OCI-LY1 (cell line): ENCODE results near the gene KCNG3.

Experiments used
- H2AFZ ChIP-seq: fragments of 200-600 bp; sonication (generic), shearing (Covaris generic); 2 replicates; pipeline ENCODE4 v1.6.0; 2014; ENCODE audit warnings: antibody characterized with exemption, mild to moderate bottlenecking, low read length
- H3F3A ChIP-seq: fragments of 200-600 bp; sonication (generic), shearing (Covaris generic); 2 replicates; pipeline ENCODE4 v1.6.0; 2014; ENCODE audit warnings: mild to moderate bottlenecking, antibody characterized with exemption, low read length, moderate library complexity; ENCODE audit not compliant: insufficient read depth
- H3K27ac ChIP-seq: fragments of 200-600 bp; sonication (generic); 2 replicates; pipeline ENCODE4 v1.5.1; 2014; ENCODE audit warnings: low read length, mixed run types, mild to moderate bottlenecking, low read depth; ENCODE audit not compliant: poor library complexity, severe bottlenecking
- H3K27me3 ChIP-seq: fragments of 200-600 bp; sonication (generic); 2 replicates; pipeline ENCODE4 v1.6.0; 2014; ENCODE audit warnings: antibody characterized with exemption, mild to moderate bottlenecking, low read length, moderate library complexity; ENCODE audit not compliant: insufficient read depth
- H3K36me3 ChIP-seq: fragments of 200-600 bp; sonication (generic); 2 replicates; pipeline ENCODE4 v1.6.1; 2014; ENCODE audit warnings: mild to moderate bottlenecking, antibody characterized with exemption, low read length, moderate library complexity, mixed read lengths; ENCODE audit not compliant: insufficient read depth
- H3K4me1 ChIP-seq: fragments of 200-600 bp; sonication (generic); 2 replicates; pipeline ENCODE4 v1.5.1; 2014; ENCODE audit warnings: mild to moderate bottlenecking, low read length, moderate library complexity; ENCODE audit not compliant: insufficient read depth, severe bottlenecking
- H3K4me2 ChIP-seq: fragments of 200-600 bp; sonication (generic), shearing (Covaris generic); 2 replicates; pipeline ENCODE4 v1.6.1; 2014; ENCODE audit warnings: low read length
- H3K4me3 ChIP-seq: fragments of 200-600 bp; sonication (generic); 2 replicates; pipeline ENCODE4 v1.5.1; 2014; ENCODE audit warnings: low read length, low read depth, mild to moderate bottlenecking, mixed read lengths; ENCODE audit not compliant: poor library complexity, severe bottlenecking
- H3K79me2 ChIP-seq: fragments of 200-600 bp; shearing (Covaris generic); 2 replicates; pipeline ENCODE4 v1.6.1; 2016; ENCODE audit warnings: mixed run types, low read length, mixed read lengths; ENCODE audit not compliant: insufficient read depth
- H3K9ac ChIP-seq: fragments of 200-600 bp; sonication (generic), shearing (Covaris generic); 2 replicates; pipeline ENCODE4 v1.6.1; 2014; ENCODE audit warnings: mild to moderate bottlenecking, low read length, mixed read lengths
- H3K9me2 ChIP-seq: fragments of 200-600 bp; sonication (generic), shearing (Covaris generic); 2 replicates; pipeline ENCODE4 v1.6.1; 2014; ENCODE audit warnings: low read depth, mild to moderate bottlenecking, low read length, mixed read lengths
- H3K9me3 ChIP-seq: fragments of 200-600 bp; shearing (Covaris generic); 2 replicates; pipeline ENCODE4 v1.6.1; 2014; ENCODE audit warnings: low read length, mixed read lengths
- H4K20me1 ChIP-seq: fragments of 200-600 bp; sonication (generic), shearing (Covaris generic); 2 replicates; pipeline ENCODE4 v1.6.0; 2016; ENCODE audit warnings: mild to moderate bottlenecking, low read length; ENCODE audit not compliant: insufficient read depth
- EZH2 ChIP-seq: fragments of 200-600 bp; sonication (generic), shearing (Covaris generic); IDR thresholded peaks from 2 replicates; pipeline ENCODE4 v1.8.0; 2017; ENCODE audit warnings: borderline replicate concordance, mixed run types, mild to moderate bottlenecking, antibody characterized with exemption, low read length, moderate library complexity, mixed read lengths
- TF ChIP-seq, protein P1 (sequence below): fragments of 200-600 bp; sonication (generic), shearing (Covaris generic); IDR thresholded peaks from 2 replicates; pipeline ENCODE4 v1.5.1; 2017; ENCODE audit warnings: mild to moderate bottlenecking, antibody characterized with exemption, low read length, moderate library complexity, mixed read lengths

KCNG3 gene

DNA sequence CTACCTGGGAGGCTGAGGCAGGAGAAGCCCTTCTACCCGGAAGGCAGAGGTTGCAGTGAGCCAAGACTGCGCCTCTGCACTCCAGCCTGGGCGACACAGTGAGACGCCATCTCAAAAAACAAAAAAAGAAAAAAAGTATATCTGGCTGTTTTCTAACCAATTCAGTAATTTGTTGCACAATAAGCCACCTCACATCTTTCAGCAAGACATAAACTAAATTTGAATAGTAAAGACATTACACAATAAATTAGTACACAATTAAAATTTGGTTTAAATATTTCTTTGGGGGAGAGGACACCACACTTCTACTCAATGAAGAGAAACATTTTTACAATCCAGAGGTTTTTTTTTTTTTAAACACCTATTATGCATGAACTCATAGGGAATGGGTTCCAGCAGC, 38.6 kb upstream of the KCNG3 start:
- Histone ChIP-seq H2AFZ (no peak overlapping the region), H3K27ac (no peak overlapping the region), H3K79me2 (no peaks in the 10 kb centered on the region), H4K20me1 (no peaks in the 10 kb centered on the region), H3K4me1 (peaks cover 8% of the 10 kb centered on the region), H3K9me3 (no peaks in the 10 kb centered on the region), H3K9ac (no peak overlapping the region), H3K36me3 (no peaks in the 10 kb centered on the region), H3K27me3 (no peaks in the 10 kb centered on the region), H3F3A (no peaks in the 10 kb centered on the region), H3K4me2 (no peak overlapping the region), H3K9me2 (no peaks in the 10 kb centered on the region), H3K4me3 (no peak overlapping the region)
- TF ChIP-seq EZH2 = no peak
- TF ChIP-seq, protein P1, sequence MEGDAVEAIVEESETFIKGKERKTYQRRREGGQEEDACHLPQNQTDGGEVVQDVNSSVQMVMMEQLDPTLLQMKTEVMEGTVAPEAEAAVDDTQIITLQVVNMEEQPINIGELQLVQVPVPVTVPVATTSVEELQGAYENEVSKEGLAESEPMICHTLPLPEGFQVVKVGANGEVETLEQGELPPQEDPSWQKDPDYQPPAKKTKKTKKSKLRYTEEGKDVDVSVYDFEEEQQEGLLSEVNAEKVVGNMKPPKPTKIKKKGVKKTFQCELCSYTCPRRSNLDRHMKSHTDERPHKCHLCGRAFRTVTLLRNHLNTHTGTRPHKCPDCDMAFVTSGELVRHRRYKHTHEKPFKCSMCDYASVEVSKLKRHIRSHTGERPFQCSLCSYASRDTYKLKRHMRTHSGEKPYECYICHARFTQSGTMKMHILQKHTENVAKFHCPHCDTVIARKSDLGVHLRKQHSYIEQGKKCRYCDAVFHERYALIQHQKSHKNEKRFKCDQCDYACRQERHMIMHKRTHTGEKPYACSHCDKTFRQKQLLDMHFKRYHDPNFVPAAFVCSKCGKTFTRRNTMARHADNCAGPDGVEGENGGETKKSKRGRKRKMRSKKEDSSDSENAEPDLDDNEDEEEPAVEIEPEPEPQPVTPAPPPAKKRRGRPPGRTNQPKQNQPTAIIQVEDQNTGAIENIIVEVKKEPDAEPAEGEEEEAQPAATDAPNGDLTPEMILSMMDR = no peak

DNA sequence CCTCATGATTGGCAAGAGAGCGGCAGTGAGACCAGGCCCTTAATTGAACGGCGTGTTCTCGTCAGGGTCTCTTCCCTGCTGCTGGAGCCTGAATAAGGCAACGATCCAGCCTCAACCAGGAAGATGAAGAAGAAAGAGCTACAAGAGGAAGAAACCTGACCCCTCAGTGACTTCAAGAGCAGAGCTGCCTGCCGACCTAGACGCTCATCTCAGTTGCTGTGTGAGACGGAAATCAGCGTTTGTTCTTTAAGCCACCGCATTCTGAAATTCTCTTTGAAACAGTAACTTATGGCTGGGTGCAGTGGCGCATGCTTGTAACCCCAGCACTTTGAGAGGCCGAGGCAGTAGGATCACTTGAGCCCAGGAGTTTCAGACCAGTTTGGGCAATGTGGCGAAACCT, 29.6 kb upstream of the KCNG3 start:
- H3K9me3 ChIP-seq = 0 out of 2 replicates have a peak, but pooled peaks cover 2% of the 10 kb centered on the region
- no peaks in the 10 kb centered on the region for H3K9me2 ChIP-seq
- H3K4me1 ChIP-seq = peaks cover 17% of the 10 kb centered on the region
- H2AFZ ChIP-seq = peak overlapping the region; percentile 75
- no peaks in the 10 kb centered on the region for H3K36me3 ChIP-seq
- H3K79me2 ChIP-seq = no peaks in the 10 kb centered on the region
- no peaks in the 10 kb centered on the region for H4K20me1 ChIP-seq
- H3K9ac ChIP-seq = no peak overlapping the region
- H3F3A ChIP-seq = no peaks in the 10 kb centered on the region
- H3K4me3 ChIP-seq = no peak overlapping the region
- H3K4me2 ChIP-seq = peak overlapping the region; percentile 19; the same call in 1 of the 2 replicates
- H3K27me3 ChIP-seq = no peaks in the 10 kb centered on the region
- TF ChIP-seq EZH2 = no peak
- TF ChIP-seq, protein P1 = no peak
- H3K27ac ChIP-seq = peak overlapping the region; percentile 42

DNA sequence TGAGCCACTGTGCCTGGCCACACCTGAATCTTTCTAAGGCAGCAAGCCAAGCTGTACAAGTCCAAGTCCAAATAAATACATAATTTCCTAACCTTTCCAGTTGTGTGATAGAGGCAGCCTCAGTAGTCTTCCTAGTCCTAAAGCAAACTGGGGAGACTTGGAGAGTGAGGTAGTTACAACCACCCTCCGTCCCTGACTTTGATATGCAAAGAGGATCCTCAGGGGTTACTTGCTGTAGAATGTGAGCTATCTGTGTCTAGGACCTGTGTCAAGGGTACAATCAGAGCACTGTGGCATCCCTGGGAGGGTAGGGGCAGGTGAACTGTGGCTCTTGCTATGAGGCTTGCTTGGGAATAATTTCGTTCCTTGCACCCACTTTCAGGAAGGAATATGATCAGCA, 28.3 kb upstream of the KCNG3 start:
- H3K79me2 ChIP-seq = no peaks in the 10 kb centered on the region
- H3K4me3 ChIP-seq = no peak overlapping the region
- H3K9me2 ChIP-seq = no peaks in the 10 kb centered on the region
- peaks cover 17% of the 10 kb centered on the region for H3K4me1 ChIP-seq
- no peaks in the 10 kb centered on the region for H3F3A ChIP-seq
- H3K27ac ChIP-seq = no peak overlapping the region
- H3K36me3 ChIP-seq = no peaks in the 10 kb centered on the region
- H3K27me3 ChIP-seq = no peaks in the 10 kb centered on the region
- no peak overlapping the region for H2AFZ ChIP-seq
- no peak overlapping the region for H3K9ac ChIP-seq
- H3K9me3 ChIP-seq = 0 out of 2 replicates have a peak, but pooled peaks cover under 1% of the 10 kb centered on the region
- no peak overlapping the region for H3K4me2 ChIP-seq
- H4K20me1 ChIP-seq = no peaks in the 10 kb centered on the region
- no peak for TF ChIP-seq EZH2
- TF ChIP-seq, protein P1 = no peak
